Myocyte (in vitro differentiated cells): ENCODE results near the gene GPS2. TPM values are rescaled to one million over a fixed set of nuclear protein-coding genes. Genes with fewer than 3 reads are reported as not detected.

Experiments
- DNase-seq: peaks from one replicate; pipeline ENCODE4 v3.0.0-alpha.2; 2012; ENCODE audit warnings: low read depth
- total RNA-seq: library from RNA; depleted of rRNA; stranded (reverse); fragments of >200 nt; gene quantifications from 2 replicates; pipeline ENCODE4 v1.2.3, GENCODE V29; 2014

GPS2 gene
- total RNA-seq, 1 donor from 2014 or later = 92.2 TPM

DNA sequence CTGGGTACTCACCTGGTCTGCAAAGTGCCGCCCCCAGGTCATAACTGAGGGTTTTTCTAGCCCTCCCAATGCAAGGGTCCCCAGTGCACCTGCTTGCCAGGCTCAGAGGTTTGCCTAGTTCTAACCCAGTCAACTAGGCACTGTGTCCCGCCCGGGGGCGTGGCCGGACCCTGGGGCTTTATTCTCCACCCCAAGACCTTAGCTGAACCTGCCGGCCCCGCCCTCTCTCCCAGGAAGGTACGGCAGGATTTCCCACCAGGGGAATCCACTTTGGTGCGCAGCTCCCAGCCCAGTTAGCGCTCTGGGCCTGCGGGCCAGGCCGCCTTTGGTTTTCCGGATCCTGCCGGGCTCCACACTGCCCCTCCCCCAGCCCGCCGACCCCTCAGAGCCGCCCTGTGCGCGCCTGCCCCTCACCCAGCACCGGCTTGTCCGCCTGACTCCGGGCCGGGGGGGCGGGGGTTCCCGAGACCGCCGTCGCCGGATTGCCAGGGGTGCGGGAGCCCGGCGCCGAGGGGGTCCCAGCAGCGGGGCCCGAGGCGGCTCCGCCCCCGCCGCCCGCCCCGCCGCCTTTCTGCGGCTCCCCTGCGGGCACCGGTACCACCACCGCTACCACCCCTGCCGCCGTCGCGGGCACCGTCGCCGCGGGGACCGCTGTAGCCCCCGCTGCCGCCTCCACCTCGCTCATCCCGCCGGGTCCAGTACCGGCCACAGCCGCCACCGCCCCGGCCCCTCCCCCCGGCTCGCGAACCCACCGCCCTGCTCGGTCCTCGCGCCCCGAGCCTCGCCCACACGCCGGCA, 21.1 kb downstream of the GPS2 start:
- DNase-seq = peak; percentile 31

DNA sequence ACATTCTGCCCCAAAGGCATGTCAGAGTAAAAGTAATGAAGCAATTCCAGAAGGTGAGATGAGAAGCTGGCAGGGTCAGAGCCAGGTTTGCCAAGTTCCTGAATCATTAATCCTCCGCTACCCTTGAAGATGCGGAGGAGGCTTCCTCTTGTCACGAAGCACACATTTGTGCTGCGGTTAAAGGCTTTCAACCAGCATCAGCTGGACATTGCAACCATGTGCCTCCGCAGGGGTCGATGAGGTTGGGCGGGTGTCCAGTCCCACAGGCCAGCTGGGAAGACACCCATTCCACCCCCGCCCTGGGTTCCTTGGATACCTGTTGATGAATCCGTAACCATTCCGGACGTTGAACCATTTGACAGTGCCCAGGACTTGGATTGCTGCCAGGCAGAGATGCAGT, 22.0 kb downstream of the GPS2 start:
- DNase-seq = peak; percentile 88

DNA sequence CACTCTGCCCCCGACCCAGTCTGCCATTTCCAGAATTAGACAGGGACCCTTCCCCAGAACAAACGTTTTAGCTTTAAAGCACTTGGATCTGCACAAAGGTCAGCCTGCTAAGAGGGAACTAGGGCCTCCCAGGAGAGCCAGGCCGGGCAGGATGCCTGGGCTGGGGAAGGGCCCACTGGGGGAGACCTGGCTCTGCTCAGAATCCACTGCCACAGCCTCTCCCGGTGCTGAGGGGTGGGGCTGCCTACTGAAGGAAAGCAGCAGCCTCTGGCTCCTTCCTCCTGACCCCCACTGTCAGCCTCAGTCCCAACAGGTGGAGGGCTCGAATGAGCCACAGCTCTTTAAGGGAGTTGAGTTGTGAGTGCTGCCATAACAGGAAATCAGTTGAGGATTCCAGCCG, 22.4 kb downstream of the GPS2 start:
- DNase-seq = peak; percentile 75

DNA sequence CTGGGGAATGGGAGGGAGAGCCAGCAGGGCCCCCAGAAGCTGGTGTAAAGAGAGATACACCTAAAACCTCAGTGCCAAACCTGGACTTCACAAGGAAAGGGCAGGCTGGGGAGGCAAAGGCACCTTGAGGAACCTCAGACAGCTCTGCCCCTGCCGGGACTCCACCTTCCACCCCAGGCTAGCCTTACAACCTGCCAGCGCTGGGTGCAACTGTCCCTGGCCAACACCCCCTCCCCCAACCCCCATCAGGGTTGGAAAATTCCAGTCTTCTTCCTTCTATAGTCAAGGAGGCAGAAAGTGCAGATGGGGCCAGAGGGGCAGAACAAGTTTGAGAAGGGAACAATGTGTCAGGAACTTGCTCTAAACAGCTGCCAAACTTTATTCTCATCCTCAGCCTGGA, 23.0 kb downstream of the GPS2 start:
- no peak for DNase-seq

DNA sequence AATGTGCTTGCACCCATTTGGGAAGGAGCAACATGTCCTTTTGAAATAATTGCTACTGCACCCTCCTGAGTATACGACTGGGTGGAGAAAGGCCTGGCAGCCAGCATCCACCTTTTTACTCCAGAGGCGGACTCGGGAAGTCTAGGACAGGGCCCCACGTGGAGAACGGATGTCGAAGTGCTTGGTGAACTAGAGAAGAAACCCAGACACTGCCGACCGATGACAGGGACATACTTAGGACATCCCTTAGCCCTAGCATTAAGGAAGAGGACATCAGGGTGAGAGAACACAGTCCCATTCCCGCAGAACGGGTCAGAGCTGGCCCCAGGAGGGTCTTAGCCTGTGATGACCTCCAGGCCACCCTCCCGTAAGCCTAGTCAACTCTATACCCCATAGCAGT, 24.5 kb downstream of the GPS2 start:
- no peak for DNase-seq

DNA sequence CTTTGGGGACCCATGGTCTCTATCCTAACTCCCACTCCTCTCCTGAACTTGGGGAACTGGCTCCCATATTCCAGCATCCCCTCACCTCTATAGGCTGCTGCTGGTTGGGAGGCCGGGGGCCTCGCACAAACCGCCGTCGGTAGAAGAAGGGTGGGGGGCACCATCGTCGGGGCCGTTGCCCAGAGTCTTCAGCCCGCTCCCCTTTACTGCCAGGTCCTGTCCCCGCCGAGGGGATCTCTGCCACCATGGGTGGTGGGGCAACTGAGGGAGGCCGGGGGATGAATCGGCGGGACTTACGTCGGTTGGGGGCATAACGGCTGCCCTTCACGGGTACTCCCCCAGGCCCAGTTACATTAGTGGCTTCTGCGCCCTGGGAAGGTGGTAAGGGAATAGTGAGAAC, 25.0 kb downstream of the GPS2 start:
- no peak for DNase-seq

DNA sequence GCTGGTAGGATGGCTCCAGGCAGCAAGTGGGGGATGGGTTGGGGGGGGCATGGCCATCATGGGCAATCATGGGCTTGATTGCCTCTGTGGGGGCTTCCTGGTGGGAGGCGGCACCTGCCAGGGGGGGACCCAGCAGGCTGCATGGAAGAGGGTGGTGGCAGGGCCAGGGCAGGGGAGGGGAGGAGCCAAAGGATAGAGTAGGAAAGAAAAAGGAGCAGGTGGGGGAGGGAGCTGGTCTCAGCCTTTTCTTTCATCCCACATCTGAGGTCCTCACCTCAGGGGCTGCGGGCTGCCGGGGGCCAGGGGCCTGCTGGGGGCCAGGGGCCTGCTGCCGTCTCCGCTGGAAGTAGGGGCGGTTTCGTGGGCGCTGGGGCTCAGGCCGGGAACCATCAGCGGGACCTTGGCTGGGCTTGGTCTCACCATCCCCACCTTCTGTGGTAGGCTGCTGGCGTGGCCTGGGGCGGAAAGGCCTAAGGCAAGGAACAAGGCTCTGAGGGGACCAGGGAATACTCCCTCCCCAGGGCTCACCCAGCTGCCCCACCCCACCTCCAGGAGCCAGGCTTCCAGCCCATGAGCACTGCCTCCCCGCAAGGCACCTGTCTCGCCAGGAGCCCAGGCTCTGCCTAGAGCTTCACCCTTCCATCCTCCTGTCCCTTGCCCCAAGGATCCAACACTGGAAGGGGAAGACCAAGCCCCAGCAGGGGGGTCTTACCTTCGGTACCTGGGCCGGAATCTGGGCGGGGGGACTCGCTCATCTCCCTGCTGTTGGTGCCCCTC, 25.7 kb downstream of the GPS2 start:
- DNase-seq = no peak

DNA sequence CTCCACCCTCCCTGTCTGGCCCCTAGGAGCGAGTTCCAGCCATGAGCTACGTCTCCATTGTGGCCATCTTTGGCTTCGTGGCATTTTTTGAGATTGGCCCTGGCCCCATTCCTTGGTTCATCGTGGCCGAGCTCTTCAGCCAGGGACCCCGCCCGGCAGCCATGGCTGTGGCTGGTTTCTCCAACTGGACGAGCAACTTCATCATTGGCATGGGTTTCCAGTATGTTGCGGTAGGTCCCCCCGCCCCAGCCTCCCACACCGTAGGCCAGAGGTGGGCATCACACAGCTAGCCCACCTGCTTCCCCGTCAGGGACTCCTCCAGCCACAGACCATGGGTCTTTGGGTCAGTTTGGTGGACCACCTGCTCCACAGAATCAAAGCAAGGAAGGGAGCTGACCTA, 29.5 kb downstream of the GPS2 start:
- no peak for DNase-seq

DNA sequence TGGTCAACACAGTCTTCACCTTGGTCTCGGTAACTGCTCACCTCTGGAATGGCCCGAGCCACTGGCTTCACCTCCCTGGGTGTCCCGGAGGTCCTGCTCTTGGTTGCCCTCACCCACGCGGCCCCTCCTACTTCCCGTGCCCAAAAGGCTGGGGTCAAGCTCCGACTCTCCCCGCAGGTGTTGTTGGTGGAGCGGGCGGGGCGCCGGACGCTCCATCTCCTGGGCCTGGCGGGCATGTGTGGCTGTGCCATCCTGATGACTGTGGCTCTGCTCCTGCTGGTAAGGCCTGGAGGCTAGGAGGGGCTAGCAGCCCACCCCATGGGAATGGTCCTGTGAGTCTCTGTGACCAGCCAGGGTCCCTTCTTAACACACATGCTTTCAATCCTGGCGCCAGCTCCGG, 30.2 kb downstream of the GPS2 start:
- no peak for DNase-seq

DNA sequence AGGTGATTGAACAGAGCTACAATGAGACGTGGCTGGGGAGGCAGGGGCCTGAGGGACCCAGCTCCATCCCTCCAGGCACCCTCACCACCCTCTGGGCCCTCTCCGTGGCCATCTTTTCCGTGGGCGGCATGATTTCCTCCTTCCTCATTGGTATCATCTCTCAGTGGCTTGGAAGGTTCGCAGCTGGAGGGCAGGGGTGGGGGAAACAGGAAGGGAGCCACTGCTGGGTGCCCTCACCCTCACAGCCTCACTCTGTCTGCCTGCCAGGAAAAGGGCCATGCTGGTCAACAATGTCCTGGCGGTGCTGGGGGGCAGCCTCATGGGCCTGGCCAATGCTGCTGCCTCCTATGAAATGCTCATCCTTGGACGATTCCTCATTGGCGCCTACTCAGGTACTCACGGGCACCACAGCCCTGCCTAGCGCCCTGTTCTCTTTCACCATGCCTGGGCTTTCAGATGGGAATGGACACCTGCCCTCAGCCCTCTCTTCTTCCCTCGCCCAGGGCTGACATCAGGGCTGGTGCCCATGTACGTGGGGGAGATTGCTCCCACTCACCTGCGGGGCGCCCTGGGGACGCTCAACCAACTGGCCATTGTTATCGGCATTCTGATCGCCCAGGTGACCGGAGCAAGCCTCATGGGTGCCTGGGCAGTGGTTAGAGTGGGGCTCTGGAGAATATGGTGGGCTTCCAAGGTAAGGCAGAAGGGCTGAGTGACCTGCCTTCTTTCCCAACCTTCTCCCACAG, 31.5 kb downstream of the GPS2 start:
- DNase-seq = no peak

DNA sequence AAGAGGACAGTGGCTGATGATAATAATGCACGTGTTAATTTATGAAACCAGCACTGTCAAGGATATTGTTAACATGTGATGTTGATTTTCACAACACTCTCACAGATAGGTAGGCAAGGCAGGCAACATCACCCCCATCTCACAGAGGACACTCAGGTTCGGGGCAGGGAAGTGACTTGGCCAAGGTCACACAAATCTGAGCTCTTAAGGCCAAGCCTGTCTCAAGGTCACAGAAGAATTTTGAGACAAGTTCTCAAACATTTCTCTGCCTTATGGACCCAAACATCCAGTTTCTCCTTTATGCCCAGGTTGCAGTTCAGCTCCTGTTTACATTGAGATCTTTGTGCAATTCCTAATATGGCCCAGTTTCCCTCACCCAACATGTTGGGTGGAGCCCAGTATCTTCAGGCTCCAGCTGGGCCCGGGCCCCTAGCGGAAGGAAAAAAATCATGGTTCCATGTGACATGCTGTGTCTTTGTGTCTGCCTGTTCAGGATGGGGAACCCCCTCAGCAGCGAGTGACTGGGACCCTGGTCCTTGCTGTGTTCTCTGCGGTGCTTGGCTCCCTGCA, 32.3 kb downstream of the GPS2 start:
- DNase-seq = no peak

DNA sequence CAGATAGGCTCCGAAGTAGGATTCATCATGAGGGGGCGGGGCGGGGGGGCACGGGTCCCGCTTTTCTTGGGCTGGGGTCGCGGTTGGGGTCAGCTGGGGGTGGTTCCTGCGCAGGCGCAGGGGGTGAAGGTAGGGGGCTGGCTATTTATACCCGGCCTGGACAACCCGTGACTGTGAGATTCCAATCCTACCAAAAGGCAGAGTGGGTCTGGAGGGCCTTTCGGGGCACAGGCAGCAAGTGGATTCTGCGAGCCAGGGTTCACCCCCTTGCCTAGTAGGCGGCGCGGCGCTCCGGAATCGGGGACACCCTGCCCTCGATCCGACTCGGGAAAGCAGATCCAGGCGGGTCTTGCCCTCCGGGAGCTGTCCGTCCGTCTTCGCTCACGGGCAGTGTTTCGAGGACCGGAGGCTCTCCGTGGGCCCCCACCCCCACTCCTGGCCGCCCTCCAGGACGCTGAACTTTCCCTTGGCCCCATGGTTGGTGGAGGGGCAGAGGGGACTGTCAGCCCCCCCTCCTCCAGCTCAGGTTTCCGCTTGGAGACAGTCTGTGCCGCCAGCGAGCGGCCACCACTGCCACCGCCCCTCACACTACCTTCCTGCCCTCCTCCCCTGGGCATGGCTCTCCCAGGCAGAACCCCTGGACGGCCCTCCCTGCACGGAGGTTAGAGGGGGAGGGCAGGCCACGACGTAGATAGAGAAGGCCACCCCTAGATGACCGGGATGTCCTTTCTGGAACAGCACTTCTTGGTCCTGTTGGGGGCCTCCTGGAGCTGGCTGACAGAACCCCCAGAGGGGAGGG, 33.0 kb downstream of the GPS2 start:
- peak; percentile 24 for DNase-seq

DNA sequence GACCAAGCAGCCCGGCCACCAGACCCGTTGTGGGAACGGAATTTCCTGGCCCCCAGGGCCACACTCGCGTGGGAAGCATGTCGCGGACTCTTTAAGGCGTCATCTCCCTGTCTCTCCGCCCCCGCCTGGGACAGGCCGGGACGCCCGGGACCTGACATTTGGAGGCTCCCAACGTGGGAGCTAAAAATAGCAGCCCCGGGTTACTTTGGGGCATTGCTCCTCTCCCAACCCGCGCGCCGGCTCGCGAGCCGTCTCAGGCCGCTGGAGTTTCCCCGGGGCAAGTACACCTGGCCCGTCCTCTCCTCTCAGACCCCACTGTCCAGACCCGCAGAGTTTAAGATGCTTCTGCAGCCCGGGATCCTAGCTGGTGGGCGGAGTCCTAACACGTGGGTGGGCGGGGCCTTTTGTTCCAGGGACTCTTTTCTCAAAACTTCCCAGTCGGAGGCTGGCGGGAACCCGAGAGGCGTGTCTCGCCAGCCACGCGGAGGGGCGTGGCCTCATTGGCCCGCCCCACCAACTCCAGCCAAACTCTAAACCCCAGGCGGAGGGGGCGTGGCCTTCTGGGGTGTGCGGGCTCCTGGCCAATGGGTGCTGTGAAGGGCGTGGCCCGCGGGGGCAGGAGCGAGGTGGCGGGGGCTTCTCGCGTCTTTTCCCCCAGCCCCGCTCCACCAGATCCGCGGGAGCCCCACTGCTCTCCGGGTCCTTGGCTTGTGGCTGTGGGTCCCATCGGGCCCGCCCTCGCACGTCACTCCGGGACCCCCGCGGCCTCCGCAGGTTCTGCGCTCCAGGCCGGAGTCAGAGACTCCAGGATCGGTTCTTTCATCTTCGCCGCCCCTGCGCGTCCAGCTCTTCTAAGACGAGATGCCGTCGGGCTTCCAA, 33.8 kb downstream of the GPS2 start, which contains the start of gene SLC2A4:
SLC2A4 (plus strand) TSS at position 645 of the 879 bp plus-strand sequence; CDS start at position 862, 217 bp downstream.
- peak; percentile 96 for DNase-seq

DNA sequence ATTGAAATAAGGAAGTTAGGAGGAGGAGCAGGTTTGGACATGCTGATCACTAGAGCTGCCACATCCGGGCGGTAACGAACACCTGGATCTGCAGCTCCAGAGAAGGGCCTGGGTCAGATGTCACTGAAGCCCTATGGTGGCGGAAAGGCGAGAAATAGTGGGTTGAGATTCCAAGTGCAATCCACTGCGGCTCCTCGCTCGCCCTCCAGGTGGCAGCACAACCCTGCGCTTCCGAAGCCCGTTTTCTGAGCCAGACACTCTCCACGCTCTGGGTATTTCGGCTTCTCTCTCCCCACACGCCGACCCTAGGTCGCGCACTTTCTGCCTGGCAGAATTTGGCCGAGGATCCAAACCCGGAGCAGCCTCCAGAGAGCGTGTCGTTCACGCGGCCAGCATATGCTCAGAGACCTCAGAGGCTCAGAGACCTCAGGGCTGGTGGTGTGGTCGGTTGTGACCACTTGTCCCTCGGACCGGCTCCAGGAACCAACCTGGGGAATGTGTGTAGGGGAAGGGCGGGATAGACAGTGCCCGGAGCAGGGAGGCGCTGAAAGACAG, 34.6 kb downstream of the GPS2 start:
- peak; percentile 98 for DNase-seq

DNA sequence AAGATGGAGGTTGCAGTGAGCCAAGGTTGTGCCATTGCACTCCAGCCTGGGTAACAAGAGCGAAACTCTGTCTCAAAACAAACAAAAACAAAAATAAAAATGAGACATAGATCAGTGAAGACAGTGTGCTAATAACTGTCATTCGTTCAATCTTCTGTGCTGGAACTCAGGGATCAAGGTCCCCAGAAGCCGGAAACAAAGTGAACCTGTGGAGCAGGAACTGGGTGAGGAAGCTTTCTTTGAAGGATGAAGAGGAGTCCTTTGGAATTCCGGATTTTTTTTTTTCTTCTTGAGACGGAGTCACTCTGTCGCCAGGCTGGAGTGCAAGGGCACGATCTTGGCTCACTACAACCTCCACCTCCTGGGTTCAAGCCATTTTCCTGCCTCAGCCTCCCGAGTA, 35.7 kb downstream of the GPS2 start:
- DNase-seq = no peak

DNA sequence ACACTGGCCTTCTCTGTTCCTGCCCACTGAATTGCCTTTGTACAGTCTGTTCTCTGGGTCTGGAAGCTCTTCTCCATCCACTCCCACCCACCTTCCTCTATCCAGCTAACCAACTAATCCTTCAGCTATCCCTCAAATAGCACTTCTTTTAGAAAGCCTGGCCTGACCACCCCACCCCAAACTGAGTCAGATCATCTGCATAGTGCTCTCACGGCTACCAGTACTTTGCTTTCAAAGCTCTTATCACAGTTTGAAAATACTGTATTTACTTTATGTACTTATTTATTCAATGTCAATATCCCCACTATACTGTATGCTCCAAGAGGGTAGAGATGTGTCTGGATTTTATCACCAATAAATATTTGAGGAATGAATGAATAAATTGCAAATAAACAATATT, 48.4 kb downstream of the GPS2 start:
- no peak for DNase-seq

DNA sequence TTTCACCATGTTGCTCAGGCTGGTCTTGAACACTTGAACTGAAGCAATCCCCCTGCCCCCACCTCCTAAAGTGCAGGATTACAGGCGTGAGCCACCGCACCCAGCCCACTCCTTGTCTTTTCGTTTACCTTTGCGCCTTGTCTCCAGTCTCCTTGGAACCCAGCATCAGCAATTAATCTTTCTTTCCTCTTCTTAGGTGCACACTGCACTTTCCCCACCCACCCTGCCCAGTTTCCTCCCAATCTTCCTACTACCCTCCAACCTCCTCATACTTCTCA, 51.4 kb downstream of the GPS2 start:
- no peak for DNase-seq

DNA sequence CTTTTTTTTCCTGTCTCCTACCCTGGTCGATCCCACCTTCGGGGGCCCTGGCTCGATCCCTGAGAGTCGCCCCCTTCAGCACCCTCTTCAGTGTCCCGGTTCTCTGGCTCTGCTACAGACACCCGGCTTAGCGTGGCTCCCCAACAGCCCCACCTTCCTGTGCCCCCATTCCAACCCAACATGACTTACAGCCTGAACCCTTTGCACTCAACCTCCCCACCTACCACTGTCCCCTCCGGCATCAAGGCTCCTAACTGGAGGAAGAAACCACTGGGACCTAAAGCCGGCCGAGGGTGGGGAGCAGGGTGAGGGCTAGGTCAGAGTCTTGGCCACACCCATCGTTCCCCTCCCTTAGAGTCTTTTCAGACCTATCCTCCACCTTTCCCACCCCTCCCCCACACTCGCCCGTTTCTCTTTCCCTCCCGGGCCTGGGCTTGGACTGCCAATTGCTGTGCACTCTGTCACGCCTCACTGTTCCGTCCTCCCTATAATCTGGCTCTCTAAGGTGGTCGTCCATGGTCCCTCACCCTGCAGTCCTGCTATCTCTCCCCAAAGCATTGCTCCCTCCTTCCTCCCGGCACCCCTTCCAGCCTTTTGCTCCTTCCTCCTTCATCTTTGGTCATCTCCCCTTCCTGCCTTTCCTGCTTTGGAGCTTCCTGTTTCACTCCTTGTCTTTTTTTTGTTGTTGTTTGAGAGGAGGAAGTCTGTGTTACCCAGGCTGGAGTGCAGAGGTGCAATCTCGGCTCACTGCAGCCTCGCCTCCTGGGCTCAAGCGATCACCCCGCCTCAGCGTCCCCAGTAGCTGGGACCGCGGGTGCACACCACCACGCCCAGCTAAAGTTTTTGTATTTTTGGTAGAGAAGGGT, 52.0 kb downstream of the GPS2 start:
- no peak for DNase-seq
